Skeletal muscle satellite cell (primary cell): Measurements from ENCODE around the gene DOCK9.
A peak's percentile ranks its signal among the peaks of the same experiment; 100 is the strongest.

ENCODE experiments used
- H3K27me3 ChIP-seq: 2 replicates; pipeline ENCODE4 v1.7.0; 2013; ENCODE audit warnings: low read length; ENCODE audit not compliant: control insufficient read depth, insufficient read depth
- H3K36me3 ChIP-seq: 2 replicates; pipeline ENCODE4 v1.7.0; 2013; ENCODE audit warnings: mild to moderate bottlenecking, control low read depth, low read length; ENCODE audit not compliant: insufficient read depth
- H3K4me1 ChIP-seq: 2 replicates; pipeline ENCODE4 v1.7.0; 2013; ENCODE audit warnings: low read length; ENCODE audit not compliant: control insufficient read depth, insufficient read depth
- H3K4me2 ChIP-seq: 2 replicates; pipeline ENCODE4 v1.7.0; 2013; ENCODE audit warnings: mild to moderate bottlenecking, low read length
- H3K4me3 ChIP-seq: 2 replicates; pipeline ENCODE4 v1.7.0; 2013; ENCODE audit warnings: low read length
- H3K9ac ChIP-seq: 2 replicates; pipeline ENCODE4 v1.7.0; 2013; ENCODE audit warnings: mild to moderate bottlenecking, low read depth, low read length, moderate library complexity
- H3K9me3 ChIP-seq: replicated peaks from 2 replicates; pipeline ENCODE4 v1.7.0; 2013; ENCODE audit warnings: mild to moderate bottlenecking, control low read depth, low read length

Gene DOCK9

DNA sequence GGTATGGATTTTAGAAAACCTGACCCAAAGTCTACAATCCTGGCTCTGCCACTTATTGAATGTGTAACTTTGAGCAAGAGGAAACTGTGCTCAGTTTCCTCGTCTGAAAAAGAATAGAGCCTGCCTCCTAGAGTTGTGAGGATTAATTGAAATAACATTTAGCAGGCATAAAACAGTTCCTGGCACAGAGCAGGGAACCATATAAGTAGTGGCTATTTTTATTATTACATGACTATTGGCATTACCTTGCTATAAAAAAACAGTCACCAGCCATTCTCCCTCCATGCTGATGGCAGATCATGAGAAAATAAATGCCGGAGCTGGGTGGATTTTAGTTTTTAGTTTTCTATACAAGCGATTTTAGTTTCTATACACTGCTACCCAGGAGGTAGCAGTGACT is 5.8 kb downstream of the DOCK9 start:
- Histone ChIP-seq H3K9ac (no peak overlapping the region), H3K36me3 (no peaks in the 10 kb centered on the region), H3K4me1 (peaks cover 32% of the 10 kb centered on the region), H3K27me3 (no peaks in the 10 kb centered on the region), H3K4me2 (peak overlapping the region; percentile 46), H3K4me3 (no peak overlapping the region), H3K9me3 (no peaks in the 10 kb centered on the region)

DNA sequence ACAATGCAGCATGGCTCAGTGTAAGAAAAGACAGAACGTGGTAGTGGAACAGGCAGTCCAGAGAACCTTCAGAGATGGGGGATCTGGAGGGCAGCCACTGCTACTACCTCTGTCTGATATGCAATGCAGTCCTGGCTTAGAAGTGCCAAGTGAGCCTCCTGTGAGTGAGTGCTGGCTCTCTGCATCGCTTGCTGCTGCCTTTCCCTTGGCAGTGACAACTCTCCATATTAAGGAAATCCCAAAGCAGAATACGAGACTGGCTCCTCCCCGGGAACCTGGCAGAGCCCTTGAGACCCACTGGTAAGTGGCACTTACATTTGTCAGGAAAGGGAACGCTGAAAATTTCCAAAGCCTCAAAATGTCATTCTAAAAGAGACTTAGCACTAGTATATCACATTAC is 7.5 kb downstream of the DOCK9 start:
- H3K4me1 ChIP-seq, result peaks cover 15% of the 10 kb centered on the region
- no peak overlapping the region for H3K4me3 ChIP-seq
- H3K27me3 ChIP-seq, result no peaks in the 10 kb centered on the region
- H3K36me3 ChIP-seq, result no peaks in the 10 kb centered on the region
- no peak overlapping the region for H3K9ac ChIP-seq
- H3K9me3 ChIP-seq, result no peaks in the 10 kb centered on the region
- no peak overlapping the region for H3K4me2 ChIP-seq

DNA sequence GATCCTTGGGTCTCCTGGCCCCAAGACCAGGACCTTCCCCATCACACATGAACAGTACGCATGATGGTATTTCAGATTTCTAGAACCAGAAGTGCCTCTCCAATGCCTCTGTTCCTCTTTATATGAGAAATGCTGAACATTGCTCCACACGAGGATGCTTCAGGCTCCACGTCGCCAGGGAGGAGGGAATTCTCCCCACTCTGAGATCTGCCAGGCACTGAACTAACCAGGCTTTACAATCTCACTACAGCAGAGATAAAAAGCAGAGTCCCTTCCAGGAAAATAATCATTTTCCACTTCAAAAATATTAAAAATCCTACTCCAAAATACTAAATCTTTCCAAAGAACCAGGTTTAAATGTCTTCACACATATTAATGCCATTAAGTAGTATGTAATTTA is 10.4 kb downstream of the DOCK9 start:
- no peaks in the 10 kb centered on the region for H3K36me3 ChIP-seq

DNA sequence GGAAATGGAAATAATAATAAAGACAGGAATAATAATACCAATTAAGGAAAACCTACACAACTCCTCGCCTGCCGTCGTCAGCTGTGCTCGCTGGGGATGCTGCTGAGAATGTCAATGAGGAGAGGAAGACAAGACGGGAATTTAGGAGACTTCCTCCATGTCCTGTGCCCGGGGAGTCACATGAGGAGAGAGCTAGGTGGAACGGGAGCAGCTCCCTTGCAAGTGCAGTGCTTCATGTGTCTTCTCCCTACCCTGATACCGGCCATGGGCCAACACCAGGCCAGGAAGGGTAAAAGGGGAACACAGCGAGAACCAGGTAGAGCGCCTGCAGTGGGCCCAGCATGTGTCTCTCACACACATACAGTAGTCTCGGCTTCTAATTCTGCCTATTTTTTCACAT is 11.8 kb downstream of the DOCK9 start:
- Histone ChIP-seq H3K36me3 (no peaks in the 10 kb centered on the region), H3K4me2 (no peak overlapping the region), H3K4me3 (no peak overlapping the region), H3K9me3 (no peaks in the 10 kb centered on the region), H3K4me1 (no peaks in the 10 kb centered on the region), H3K27me3 (no peaks in the 10 kb centered on the region), H3K9ac (no peak overlapping the region)

More for the DNA sequence above, 10.4 kb downstream of the DOCK9 start:
- no peaks in the 10 kb centered on the region for H3K9me3 ChIP-seq
- H3K27me3 ChIP-seq, result no peaks in the 10 kb centered on the region
- H3K9ac ChIP-seq, result no peak overlapping the region
- H3K4me2 ChIP-seq, result no peak overlapping the region
- H3K4me1 ChIP-seq, result peaks cover 7% of the 10 kb centered on the region
- H3K4me3 ChIP-seq, result no peak overlapping the region

- H3K9me3 ChIP-seq, result no peaks in the 10 kb centered on the region
- no peak overlapping the region for H3K9ac ChIP-seq
- H3K4me1 ChIP-seq, result peaks cover under 1% of the 10 kb centered on the region
- H3K4me3 ChIP-seq, result no peak overlapping the region
- no peaks in the 10 kb centered on the region for H3K27me3 ChIP-seq
- no peak overlapping the region for H3K4me2 ChIP-seq
- H3K36me3 ChIP-seq, result no peaks in the 10 kb centered on the region
These were observed 12.5 kb downstream of the DOCK9 start for GRCh38 chr13:98965325-98965724.

DNA sequence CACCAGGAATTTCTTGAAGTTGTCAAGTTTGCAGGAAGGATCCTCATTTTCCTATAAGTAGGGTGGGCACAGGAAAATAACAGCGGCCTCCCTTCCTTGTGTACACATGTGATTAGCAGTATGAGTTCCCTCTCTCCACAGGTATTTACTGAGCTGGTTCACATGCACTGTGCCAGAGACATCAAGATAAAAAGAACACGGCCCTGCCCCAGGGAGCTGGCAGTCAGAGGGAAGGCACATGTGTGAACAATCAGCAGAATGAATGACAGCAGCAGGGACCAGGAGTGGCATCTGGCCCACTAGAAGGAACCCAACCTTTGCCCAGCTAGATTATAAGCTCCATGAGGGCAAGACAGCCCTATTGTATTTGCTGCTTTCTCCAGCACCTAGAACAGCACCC is 13.9 kb downstream of the DOCK9 start:
- Histone ChIP-seq H3K9ac (no peak overlapping the region), H3K4me3 (no peak overlapping the region), H3K36me3 (no peaks in the 10 kb centered on the region), H3K4me2 (no peak overlapping the region), H3K4me1 (peaks cover 15% of the 10 kb centered on the region), H3K27me3 (no peaks in the 10 kb centered on the region), H3K9me3 (no peaks in the 10 kb centered on the region)

DNA sequence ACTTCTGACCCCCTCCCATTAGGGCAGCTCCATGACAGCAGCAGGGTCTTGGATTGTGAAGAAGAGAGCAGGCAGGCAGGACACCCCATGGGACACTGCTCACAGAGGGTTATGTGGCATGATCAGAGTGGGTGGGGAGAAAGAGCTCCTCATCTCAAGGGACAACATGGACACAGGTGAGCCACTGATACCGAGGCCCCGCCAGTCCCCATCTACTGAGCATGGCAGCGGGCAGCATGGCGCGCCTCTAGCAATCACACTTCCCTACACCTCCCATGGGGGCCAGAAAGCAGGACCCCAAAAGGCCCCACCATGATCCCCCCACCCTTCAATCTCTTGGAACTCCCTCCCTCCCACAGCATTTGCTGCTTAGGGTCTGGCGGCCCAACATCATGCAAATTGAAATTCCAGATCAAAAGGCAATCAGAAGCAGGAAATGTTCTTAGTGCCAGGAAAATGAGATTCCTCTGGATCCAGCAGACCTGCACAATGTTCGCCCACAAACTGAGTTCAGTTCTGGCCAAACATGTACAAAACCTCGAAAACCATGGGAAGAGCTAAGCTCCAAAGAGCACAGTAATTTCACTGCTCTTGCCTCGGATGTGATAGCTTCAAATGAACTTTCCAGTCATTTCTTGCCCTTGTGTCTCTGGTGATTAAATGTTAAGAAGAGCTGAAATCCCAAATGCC is 14.8 kb downstream of the DOCK9 start:
- Histone ChIP-seq H3K27me3 (no peaks in the 10 kb centered on the region), H3K36me3 (no peaks in the 10 kb centered on the region), H3K9ac (no peak overlapping the region), H3K4me1 (peaks cover 15% of the 10 kb centered on the region), H3K4me2 (no peak overlapping the region), H3K9me3 (no peaks in the 10 kb centered on the region), H3K4me3 (no peak overlapping the region)

DNA sequence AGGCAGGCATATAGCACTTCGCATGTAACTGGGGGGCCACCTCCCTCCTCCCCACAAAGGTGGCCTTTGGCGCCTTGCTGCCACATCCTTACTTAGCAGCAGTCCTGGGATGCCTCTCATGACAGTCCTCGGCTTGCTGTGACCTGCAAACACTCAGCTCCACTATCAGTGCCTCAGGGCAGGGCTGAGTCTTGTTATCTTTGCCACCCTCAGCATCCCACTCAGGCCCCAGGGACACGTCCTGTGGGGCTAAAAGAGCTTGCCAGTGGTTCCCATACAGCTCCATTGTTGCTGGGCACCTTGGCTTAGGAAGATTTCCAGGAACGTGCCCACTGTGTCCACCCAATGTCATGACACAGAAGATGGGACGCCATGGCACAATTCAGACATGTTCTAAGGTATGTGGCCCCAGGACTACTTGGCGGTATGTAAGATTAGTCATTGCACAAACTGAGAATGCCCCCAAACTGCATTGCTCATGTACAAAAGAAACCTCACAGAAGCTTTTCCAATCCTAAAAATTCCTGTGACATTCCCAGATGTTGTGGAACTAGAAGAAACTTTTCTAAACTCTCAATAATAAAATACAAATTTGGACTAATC is 16.3 kb downstream of the DOCK9 start:
- no peak overlapping the region for H3K4me2 ChIP-seq
- H3K4me1 ChIP-seq, result peaks cover 15% of the 10 kb centered on the region
- no peaks in the 10 kb centered on the region for H3K27me3 ChIP-seq
- H3K9me3 ChIP-seq, result no peaks in the 10 kb centered on the region
- no peaks in the 10 kb centered on the region for H3K36me3 ChIP-seq
- no peak overlapping the region for H3K9ac ChIP-seq
- H3K4me3 ChIP-seq, result no peak overlapping the region

- Histone ChIP-seq H3K4me2 (no peak overlapping the region), H3K27me3 (no peaks in the 10 kb centered on the region), H3K9ac (no peak overlapping the region), H3K4me3 (no peak overlapping the region), H3K9me3 (no peaks in the 10 kb centered on the region), H3K4me1 (peaks cover 15% of the 10 kb centered on the region), H3K36me3 (no peaks in the 10 kb centered on the region)
These were observed 17.0 kb downstream of the DOCK9 start for GRCh38 chr13:98960606-98961502.

DNA sequence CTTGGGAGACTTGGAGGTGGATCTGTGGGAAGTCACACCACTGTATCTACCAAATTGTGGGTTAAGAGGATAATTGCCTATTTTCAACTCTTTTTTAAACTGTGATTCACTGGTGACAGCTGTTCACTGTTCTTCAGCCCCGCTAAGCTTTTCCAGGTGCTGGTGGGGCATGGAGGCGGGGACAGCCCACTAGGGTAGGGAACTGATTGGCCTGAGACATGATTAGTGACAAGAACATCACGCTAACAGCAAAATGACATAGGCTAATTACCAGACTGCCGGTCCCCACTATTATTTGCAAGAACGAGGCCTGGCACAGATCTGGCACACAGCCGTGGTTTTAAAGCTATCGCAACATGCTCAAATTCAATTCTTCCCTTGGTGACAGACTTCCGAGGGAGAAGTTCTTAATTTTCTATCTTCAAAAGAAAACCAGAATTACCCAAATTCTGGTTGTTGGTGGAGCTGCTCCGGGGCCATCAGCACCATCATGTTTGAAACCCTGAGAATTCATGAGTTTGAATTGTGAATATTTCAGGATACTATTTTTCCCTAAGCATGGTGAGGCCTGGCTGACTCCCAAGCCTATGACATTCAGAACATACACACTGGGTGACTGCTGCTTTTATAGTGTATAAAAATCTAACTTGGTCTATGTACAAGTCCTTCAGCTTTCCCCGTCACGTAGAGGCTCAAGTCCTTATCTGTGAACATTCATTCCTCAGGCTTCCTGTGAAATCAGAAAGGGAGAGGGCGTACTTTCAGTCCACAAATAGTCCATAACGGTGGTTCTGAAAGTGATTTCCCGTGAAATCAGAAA is 17.9 kb downstream of the DOCK9 start:
- Histone ChIP-seq H3K4me3 (no peak overlapping the region), H3K9ac (peak overlapping the region; percentile 3), H3K9me3 (no peaks in the 10 kb centered on the region), H3K27me3 (no peaks in the 10 kb centered on the region), H3K4me1 (peaks cover 15% of the 10 kb centered on the region), H3K4me2 (peak overlapping the region; percentile 32), H3K36me3 (no peaks in the 10 kb centered on the region)

DNA sequence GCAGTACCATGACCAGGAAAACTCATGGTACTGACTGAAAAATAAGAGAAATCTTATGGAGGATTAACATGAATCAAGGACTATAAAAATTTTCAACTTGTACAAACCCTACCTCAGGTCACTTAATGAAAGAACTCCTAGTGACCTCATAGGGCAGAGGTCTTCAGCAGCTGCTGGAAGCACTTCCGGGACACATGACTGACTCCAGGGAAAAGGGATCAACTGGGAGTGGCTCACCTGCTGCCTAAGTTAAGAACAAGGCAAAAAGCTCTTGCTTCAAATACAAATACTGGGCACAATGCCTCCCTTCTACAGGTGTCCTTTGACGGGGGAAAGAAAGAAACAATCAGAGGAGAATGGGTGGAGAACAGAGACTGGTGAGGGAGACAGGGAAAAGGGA is 18.6 kb downstream of the DOCK9 start:
- Histone ChIP-seq H3K36me3 (no peaks in the 10 kb centered on the region), H3K4me1 (peaks cover 15% of the 10 kb centered on the region), H3K27me3 (no peaks in the 10 kb centered on the region), H3K9ac (no peak overlapping the region), H3K4me3 (no peak overlapping the region), H3K9me3 (no peaks in the 10 kb centered on the region), H3K4me2 (peak overlapping the region; percentile 32)
